ENCODE results near the gene NR3C1. TPM values are rescaled to one million over a fixed set of nuclear protein-coding genes. Genes with fewer than 3 reads are reported as not detected.

The NR3C1 gene
- total and polyA plus RNA-seq, 2 of the 13 experiments (the other 11 are each of a cell fraction or from before 2014, with no cell fraction given) = 10.0 to 24.3 TPM

- no peak for TF ChIP-seq ZMYM2 (CRISPR knock-in tag; IDR thresholded peaks at IDR 0.05)
- no peak for TF ChIP-seq MAFF (IDR thresholded peaks at IDR 0.05; ENCODE audit: low read depth, low read length)
- no peak for TF ChIP-seq ZNF512 (CRISPR knock-in tag; IDR thresholded peaks at IDR 0.05)
- TF ChIP-seq RAD21 (CRISPR knock-in tag; IDR thresholded peaks at IDR 0.05) = peak; percentile 57
- TF ChIP-seq SAP130 (CRISPR knock-in tag; IDR thresholded peaks at IDR 0.05; ENCODE audit: low read depth) = peak; percentile 44
- TF ChIP-seq MAX (IDR thresholded peaks at IDR 0.05) = peak; percentile 57
- no peak for TF ChIP-seq ZBTB40 (IDR thresholded peaks at IDR 0.05)
- no peak for TF ChIP-seq ZBTB40 (CRISPR knock-in tag; IDR thresholded peaks at IDR 0.05)
- no peak for TF ChIP-seq HINFP (CRISPR knock-in tag; IDR thresholded peaks at IDR 0.05; ENCODE audit: low read depth)
- no peak for TF ChIP-seq ZBTB37 (CRISPR knock-in tag; IDR thresholded peaks at IDR 0.05)
- TF ChIP-seq ZNF776 (CRISPR knock-in tag; IDR thresholded peaks at IDR 0.05) = peak; percentile 76
- TF ChIP-seq ZNF780A (CRISPR knock-in tag; IDR thresholded peaks at IDR 0.05) = no peak
Measured at GRCh38 chr5:143403593-143404415, at the start of gene NR3C1 (continued).

All from HepG2 (cell line).